GM19239 (cell line): ENCODE results near the gene TMEM95.
A peak's percentile ranks its signal among the peaks of the same experiment; 100 is the strongest.
"Not testable (repeated sequence)": the region's sequence is repeated elsewhere in the genome, so short reads cannot be mapped to it uniquely, and the experiment has no call there.

Experiments
- DNase-seq: peaks from one replicate; pipeline ENCODE4 v3.0.0; 2011; ENCODE audit warnings: low spot score; ENCODE audit not compliant: insufficient read length
- FAIRE-seq: peaks from 2 replicates; lab custom pipeline; 2011; peaks lifted over from hg19 to GRCh38; lab: Jason Lieb, UNC

TMEM95 gene

DNA sequence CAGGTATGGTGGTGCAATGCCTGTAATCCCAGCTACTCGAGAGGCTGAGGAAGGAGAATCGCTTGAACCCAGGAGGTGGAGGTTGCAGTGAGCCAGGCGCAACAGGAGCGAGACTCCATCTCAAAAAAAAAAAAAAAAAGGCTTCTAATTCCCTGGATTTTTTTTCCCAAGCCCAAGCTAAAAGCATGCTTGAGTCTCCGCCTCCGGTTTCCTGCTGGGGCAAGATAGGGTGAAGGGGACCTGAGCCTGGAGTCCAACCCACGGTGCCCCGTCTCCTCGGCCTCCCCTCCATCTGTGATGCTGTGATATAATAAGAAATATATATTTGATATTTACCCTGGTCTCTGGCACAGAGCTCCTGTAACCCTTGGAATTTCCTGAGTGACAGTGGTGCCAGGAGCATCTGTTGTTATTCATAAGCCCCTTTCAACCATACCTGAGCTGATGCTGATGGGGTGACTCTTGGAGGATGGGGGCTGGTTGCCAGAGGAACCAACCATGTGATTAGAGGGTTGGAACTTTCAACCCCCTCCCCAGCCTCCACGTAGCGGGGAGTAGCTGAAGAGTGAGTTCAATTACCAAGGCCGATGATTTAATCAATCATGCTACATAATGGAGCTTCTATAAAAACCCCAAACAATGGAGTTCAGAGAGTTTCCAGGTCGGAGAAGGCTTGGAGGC is 13.1 kb downstream of the TMEM95 start:
- FAIRE-seq (no peak), DNase-seq (no peak)

DNA sequence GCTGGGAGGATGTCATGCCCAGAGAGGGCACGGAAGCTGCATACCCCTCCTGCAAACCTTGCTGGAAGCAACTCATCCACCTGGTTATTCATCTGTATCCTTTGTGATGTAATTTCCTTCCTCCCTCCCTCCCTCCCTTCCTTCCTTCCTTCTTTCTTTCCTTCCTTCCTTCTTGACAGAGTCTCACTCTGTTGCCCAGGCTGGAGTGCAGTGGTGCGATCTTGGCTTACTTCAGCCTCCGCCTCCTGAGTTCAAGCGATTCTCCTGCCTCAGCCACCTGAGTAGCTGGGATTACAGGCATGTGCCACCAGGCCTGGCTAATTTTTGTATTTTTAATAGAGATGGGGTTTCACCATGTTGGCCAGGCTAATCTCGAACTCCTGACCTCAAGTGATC is 13.6 kb downstream of the TMEM95 start:
- not testable (repeated sequence) for FAIRE-seq, DNase-seq

DNA sequence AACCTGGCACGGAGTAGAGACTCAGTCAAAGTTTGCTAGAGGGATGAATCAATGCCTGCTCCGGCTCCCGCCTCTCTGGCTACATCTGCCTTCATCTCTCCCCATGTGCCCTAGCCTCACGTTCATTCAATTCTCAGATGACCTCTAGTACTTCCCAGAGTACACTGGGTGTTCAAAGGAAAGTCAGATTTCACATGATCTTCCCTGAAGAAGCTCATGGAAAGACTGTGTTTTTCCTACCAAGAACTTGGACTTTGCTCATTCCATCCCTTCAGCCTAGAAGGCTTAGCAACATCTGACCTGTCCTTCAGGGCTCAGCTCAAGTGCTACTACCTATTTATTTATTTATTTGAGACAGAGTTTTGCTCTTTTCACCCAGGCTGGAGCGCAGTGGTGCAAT is 14.9 kb downstream of the TMEM95 start:
- FAIRE-seq (no peak), DNase-seq (no peak)

DNA sequence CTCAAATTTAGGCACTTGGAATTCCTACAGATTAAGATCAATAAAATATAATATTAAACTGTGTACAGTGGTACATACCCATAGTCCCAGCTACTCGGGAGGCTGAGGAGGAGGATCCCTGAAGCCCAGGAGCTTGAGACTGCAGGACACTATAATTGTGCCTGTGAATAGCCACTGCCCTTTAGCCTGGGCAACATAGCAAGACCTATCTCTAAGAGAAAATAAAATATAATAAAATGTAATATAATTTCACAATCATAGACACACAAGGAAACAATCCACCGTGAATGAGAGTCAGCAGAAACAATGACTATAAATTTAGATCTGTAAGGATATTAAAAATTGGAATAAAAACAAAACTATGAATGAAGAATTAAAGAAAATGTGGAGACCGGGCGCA is 15.9 kb downstream of the TMEM95 start:
- no peak for FAIRE-seq

DNA sequence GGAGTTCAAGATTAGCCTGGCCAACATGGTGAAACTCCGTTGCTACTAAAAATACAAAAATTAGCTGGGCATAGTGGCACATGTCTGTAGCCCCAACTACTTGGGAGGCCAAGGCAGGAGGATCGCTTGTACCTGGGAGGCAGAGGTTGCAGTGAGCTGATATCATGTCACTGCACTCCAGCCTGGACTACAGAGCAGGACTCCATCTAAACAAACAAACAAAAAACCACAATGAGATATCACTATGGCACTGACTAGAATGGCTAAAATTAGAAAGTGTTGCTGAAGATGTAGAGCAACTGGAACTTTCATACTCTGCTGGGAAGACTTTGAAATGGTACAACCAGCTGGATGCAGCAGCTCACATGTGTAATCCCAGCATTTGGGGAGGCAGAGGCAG is 19.4 kb downstream of the TMEM95 start:
- FAIRE-seq (no peak), DNase-seq (no peak)

More for the DNA sequence above, 15.9 kb downstream of the TMEM95 start:
- no peak for DNase-seq

DNA sequence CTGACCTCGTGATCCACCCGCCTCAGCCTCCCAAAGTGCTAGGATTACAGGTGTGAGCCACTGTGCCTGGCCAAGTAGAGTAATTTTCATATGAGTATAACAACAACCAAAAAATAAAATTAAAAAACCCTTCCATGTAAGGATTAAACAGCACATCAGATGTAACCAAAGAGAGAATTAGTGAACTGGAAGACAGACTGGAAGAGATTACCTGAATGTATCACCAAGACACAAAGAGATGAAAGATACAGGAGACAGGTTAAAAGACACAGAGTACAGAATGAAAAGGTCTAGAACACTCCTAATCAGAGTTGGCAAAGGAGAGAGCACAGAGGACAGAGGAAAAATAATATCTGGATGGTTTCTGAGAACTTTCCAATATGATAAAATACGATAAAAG is 24.2 kb downstream of the TMEM95 start:
- DNase-seq (no peak), FAIRE-seq (no peak)

DNA sequence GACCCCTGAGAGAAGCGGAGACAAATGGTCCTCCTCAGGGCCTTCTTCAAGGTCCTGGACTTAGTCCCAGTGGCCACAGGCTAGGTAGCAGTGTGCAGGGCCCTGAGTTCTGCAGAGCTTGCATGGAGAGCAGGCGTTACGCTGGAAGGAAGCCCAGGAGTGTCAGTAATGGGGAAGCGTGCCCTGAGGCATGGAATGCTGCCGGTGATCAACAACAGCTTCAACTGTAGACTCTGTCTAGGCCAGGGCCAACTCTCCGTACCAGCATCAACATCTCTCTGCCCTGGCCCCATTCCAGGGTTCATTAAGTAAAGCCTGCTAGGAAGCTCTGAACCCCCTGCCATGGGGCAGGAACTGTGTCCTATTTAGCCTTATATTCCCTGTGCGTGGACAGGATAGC is 25.4 kb downstream of the TMEM95 start:
- no peak for DNase-seq
- no peak for FAIRE-seq

DNA sequence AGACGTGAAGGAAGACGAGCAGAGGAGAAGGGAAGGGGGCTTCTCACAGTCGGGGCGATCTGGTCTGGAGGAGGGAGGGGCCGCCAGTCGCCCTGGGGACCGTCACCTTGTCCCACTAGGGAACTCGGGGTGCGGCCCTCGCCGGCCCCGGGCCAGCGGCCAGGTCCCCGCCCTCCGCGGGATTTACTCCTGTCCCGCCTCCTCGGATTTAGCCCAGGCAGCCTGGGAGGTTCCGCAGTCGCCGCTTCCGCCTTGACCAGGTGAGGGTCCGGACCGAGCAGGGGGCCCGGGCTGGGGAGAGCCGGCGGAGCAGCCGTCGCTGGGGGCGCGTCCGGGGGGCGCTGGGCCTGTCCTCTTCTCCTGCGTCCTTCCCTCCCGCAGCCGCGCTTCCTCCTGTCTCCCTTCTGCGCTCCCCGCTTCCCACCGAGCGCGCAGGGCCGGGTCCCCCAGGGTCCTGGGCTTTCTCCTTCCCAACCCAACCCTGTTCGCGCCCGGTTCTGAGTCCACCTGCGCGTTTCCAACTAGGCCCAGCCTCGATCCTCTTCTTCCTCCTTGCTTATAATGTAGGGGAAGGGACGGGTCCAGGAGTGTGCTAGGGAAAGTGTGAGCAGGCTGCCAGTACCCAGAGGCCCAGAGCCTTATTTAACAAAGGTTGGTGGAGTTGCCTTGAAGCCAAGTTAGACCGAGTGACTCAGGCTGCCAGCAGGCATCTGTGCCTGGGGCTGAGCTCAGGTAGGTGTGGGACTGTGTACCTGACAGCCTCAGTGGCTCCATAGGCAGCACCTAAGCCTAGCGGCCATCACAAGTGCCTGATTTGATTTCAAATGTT is 26.1 kb downstream of the TMEM95 start, which contains the start of gene TNK1:
Gene TNK1 (plus strand): TSS at position 235 of the 829 bp plus-strand sequence. CDS start 1,838 bp downstream, outside the sequence.
- DNase-seq (no peak), FAIRE-seq (no peak)

DNA sequence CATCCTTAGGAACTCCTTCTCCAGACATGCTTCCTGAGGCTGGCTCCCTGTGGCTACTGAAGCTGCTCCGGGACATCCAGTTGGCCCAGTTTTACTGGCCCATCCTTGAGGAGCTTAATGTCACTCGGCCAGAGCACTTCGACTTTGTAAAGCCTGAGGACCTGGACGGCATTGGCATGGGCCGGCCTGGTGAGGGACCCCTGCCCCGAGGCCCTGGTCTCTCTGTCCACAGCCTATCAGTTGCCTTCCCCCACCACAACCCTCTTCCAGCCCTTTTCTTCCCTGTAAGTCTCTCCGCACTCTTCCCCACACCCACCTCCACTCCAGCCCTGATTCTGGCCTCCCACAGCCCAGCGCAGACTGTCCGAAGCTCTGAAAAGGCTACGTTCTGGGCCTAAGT is 27.9 kb downstream of the TMEM95 start:
- FAIRE-seq (no peak), DNase-seq (no peak)

DNA sequence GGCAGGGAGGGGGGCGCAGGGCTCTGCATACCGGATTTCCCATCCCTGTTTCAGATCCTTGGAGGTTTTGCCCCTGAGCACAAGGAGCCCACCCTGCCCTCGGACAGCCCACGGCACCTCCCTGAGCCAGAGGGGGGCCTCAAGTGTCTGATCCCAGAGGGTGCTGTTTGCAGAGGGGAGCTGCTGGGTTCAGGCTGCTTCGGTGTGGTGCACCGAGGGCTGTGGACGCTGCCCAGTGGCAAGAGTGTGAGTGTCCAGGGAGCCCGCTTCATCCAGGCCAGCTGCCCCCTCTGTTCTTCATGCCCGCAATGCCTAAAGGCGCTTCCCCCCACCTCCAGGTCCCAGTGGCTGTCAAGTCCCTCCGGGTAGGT is 28.4 kb downstream of the TMEM95 start:
- DNase-seq (no peak), FAIRE-seq (no peak)

DNA sequence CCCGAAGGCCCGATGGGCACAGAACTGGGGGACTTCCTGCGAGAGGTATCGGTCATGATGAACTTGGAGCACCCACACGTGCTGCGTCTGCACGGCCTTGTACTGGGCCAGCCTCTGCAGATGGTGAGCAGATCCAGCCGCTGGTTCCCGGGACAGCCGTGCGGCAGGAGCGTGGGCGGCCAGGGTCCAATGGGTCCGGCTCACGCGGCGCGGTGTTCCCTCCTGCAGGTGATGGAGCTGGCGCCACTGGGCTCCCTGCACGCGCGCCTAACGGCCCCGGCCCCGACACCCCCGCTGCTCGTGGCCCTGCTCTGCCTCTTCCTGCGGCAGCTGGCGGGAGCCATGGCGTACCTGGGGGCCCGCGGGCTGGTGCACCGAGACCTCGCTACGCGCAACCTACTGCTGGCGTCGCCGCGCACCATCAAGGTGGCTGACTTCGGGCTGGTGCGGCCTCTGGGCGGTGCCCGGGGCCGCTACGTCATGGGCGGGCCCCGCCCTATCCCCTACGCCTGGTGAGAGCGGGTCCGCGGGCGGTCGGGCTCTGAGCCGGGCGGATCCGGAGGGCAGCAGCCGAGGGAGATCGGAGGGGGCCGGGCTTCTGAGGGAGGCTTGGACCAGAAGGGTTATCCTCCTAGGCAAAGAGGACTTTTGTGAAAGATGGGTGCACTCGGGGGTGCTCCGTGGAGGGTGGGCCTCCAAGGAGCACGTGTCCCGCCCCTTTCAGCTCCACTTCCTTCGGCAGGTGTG is 29.0 kb downstream of the TMEM95 start:
- peak; percentile 65 for FAIRE-seq
- peak; percentile 95 for DNase-seq

DNA sequence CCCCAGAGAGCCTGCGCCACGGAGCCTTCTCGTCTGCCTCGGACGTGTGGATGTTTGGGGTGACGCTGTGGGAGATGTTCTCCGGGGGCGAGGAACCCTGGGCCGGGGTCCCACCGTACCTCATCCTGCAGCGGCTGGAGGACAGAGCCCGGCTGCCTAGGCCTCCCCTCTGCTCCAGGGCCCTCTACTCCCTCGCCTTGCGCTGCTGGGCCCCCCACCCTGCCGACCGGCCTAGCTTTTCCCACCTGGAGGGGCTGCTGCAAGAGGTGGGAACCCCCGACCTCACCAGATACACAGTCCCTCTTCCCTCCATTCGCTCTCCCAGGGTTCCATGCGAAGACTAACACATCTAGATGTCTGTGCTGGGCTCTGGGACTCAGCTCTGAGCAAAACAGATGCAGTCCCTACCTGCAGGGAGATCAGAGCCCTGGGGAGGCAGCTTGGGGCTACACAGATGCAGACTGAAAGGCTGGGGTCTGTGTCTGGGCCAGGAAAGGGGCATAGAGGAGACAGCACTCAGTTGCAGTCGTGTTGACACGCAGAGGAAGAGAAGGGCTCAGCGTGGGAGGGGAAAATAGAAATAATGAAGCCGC is 29.6 kb downstream of the TMEM95 start:
- DNase-seq (no peak), FAIRE-seq (no peak)

DNA sequence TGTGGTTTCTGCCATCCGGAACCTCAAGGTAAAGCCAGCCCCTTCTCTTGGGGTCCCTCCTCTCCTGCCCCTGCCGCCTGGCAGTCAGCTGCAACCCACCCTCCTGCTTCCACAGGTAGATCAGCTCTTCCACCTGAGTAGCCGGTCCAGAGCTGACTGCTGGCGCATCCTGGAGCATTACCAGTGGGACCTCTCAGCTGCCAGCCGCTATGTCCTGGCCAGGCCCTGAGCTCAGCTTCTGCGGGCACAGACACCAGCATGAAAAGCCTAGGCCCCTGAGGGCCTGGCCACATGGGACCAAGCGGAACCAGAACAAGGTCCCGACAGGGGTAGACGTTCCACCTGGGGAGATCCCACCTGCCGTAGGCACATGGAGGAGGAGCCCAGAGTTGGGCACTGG is 33.9 kb downstream of the TMEM95 start:
- DNase-seq (no peak), FAIRE-seq (no peak)

DNA sequence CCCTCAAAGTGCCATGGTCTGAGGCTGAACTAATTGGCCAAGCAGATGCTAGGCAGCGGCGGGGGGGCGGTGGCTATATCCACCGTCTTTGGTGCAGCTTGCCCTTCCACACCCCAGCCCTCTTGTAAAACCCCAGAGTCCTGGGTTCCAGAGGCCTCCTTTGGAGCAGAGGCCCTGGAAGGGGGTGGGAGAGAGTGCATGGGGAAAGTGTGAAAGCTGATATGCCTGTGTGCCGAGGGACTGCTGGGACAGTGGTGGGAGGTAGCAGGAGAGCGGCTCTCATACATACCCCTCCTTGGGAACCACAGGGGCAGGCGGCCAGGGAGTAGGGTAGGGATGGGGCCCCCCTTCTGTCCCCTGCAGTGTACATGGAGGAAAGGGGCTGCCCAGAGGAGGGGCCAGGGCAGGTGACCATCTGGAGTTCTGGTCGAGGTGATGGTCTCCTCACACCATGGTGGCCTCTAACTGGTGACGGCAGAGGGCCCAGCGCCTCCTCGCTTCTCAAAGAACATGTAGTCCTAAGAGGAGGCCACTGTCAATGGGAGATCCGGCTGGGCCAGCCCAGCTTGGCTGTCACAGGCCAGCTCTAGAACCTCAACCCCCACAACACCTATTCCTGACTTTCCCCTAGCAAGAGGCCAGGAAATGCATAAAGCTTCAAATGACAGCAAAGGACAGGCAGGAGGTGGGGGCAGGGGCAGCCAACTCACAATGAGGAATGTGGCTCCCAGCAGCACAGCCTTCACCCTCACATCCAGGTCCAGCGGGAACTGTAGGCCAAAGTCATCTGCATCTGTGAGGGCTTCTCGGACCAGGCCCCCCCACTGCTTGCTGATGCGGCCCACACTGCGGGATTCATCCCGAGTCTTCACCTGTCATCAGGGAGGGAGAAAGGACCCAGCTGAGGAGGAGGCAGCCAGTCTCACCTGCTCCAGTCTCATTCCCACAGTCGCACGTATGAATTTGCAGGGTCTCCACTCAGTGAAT is 35.3 kb downstream of the TMEM95 start:
- DNase-seq (no peak), FAIRE-seq (no peak)

DNA sequence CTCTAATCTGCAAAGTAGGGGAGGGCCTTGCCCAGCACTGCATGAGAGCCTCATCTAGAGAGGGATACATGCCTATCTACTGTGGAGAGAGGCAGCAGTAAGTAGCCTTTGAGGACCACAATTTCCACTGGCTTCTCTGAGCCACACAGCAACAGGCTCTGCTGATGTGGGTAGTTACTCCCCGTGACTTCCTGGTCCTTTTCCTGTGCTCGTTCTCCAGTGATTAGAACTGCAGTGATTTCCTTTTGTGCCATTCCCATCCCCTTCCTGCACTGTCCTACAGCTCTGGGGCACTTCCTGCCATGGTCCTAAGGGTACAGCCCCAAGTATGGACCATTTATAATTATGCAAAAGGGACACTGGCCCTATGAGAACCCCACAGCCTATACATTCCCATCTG is 36.4 kb downstream of the TMEM95 start:
- FAIRE-seq (no peak), DNase-seq (no peak)

DNA sequence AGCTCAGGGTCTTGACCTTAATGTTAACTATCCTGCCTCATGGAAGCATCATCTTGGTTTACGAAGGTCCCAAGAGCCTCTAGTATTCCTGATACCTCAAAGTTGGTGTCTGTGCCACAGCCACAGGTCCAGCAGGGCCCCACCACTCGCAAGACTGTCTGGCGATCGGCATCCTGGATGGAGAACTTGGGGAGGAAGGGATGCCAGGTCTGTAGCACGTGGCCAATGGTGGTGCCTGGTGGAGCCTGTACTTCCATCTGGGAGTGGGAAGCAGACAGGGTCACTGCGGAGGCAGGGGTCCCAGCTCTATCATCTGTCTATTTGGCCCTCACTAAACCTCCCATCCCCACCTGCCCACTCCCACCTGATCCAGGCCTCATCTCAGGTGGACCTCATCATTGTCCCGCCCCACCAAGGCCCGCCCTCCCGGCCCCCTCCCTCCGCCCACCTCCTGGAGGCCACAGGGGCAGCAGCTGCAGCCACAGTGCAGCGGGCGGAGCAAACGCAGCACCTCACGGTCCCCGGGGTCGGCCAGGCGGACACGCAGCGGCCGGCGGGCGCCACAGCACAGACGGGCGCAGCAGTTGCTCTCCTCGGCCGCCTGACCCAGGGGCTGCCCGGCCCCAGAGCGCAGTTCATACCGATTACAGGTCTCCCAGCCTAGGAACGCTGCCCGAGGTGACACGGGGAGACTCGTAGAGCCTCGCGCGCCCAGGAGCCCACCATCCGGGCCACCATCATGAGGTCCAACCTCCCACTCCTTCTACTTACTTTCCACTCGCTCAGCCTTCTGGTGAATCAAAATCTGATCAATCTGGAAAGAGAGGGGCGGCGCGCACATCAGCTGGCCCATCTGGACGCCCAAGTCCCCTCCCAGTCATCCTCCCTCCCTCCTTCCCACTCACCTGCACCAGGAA is 38.0 kb downstream of the TMEM95 start:
- no peak for DNase-seq
- FAIRE-seq = no peak

DNA sequence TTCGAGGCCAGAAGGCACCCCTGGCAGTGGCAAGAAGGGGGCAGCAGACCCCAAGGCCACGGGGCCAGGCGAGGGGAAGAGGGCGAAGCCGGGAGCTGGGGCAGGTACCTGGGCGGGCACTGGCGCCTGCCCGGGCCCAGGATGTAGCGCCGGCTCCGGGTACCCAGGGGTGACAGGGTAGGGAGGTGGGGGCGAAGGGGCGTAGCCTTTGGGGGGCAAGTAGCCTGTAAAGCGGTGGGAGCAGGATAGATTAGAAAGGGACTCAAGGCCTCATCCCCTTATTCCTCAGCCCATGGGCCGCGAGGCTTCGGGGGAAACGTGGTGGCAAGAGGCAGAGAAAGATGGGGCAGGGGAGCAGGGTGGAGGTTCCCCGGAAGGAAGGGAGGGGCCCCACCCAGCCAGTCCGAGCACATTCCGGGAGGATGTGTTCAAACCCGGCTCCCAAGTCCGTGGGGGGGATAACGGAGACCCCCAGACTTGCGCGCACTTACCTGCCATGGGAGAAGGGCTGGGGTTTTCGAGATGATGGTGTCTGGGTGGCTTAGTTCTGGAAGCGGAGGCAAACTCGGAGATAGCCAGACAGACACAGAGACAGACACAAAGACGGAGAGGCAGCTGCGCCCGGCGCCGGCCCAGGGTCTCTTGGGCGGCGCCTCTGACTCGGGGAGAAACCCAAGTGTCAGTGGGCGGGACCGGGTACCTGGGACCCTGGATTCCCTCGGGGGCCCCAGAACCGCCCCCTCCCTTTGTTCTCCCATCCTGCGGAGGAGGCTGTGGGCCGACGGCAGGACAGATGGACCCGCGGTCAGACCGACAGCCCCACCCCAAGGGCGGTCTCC is 38.9 kb downstream of the TMEM95 start:
- peak; percentile 73 for FAIRE-seq
- DNase-seq = peak; percentile 70
